ENCODE results near the gene CADPS.

DNA sequence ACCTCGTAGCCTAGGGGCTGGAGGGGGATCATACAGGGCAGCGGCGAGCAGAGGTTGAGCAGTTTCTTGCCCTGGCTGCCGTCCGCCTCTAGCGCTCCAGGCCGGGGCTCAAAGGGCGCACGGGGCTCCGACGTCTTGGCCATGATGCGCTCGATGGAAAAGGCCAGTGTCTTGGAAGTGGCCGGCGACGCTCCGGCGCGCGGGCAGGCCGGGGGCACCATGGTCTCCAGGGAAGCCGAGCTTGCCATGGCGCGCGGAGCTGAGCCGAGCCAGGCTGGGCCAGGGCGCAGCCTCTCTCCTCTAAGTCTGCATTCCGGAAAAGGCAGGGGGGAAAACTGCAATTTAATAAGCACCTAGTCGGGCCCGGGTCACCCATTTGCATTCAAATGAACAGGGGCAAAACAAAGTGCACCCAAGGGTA, 502.6 kb downstream of the CADPS start:
- TF ChIP-seq, protein P1, sequence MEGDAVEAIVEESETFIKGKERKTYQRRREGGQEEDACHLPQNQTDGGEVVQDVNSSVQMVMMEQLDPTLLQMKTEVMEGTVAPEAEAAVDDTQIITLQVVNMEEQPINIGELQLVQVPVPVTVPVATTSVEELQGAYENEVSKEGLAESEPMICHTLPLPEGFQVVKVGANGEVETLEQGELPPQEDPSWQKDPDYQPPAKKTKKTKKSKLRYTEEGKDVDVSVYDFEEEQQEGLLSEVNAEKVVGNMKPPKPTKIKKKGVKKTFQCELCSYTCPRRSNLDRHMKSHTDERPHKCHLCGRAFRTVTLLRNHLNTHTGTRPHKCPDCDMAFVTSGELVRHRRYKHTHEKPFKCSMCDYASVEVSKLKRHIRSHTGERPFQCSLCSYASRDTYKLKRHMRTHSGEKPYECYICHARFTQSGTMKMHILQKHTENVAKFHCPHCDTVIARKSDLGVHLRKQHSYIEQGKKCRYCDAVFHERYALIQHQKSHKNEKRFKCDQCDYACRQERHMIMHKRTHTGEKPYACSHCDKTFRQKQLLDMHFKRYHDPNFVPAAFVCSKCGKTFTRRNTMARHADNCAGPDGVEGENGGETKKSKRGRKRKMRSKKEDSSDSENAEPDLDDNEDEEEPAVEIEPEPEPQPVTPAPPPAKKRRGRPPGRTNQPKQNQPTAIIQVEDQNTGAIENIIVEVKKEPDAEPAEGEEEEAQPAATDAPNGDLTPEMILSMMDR (IDR thresholded peaks at IDR 0.05), result no peak
- no peak for TF ChIP-seq ZFX (IDR thresholded peaks at IDR 0.05; ENCODE audit: borderline replicate concordance)

All from 22Rv1 (cell line).